NCI-H187 (cell line): ENCODE data around the gene PKP1.

Experiments
- DNase-seq, 2 experiments: peaks; one replicate each; lab custom pipeline; 2025; lab: John Stamatoyannopoulos, UW

PKP1 gene

DNA sequence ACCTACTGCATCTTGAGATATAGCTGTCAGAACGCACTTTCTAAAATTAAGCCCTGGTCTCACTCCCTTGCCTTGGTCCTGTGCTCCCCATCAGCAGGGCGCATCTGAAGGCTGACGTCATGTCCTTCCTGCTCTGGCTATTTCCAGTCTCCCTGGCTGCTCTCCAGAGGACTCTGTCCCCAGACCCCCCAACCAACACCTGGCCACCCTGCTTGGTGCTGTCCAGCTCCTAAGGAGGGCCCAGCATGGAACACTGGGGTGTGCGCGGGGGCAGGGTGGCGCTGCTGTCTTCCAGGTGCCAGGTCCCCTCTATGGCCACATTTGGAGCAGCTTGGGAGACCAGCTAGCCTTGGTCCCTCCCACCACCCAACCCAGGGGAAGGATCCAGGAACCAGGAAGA, 85.9 kb downstream of the PKP1 start:
- no peak for DNase-seq

DNA sequence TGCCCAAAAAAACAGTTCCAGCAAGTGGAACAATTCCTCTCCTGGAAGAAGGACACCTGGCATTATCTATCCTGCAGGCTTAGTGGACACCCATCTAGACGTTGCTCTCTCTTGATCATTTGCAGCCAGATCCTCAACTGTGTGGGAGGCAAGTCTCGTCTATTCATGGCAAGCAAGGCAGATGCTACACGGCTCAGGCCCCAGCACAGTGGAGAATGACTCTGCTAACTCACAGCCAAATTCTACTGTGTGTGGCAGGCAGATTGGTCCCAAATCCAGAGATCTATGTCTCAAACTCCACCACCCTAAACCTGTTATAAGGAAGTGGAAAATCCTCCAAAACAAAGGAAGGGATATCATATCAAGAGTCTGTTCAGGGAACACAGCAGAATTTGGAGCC, 87.2 kb downstream of the PKP1 start:
- DNase-seq: no peak

DNA sequence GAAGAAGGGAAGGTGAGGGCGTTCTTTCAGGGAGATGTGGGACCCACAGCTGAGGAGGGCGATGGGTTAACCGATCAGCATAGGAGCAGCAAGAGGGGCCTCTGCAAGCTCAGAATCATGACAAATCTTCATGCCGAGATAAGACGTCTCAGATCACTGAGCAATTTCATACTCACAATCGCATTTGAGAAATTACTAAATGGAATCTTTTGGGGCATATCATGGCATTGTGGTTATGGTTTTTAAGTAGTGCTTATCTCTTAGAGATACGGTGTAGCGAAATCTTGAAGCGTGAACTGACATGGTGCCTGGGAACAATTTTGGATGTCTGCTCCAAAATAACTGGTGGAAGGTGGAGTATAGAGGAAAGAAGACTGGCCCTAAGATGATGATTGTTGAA, 88.0 kb downstream of the PKP1 start:
- DNase-seq: no peak

DNA sequence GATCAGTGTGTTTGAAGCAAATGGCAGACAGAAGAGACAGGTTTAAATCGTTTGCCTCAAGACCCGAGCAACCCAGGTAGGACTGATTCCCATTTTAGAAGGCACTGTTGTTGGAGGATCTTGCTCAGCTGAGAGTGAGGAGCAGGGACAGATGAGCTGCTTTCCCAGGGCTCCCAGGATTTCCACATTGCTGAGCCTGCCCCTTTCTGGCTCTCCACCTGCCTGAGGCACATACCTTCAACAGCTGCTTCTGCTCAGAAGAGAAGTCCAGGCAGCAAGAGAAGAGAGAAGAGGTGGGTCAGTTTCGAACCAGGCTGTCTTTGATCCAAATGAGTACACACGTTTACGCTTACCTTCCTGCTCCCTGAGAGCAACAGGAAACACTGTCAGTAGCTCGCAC, 88.5 kb downstream of the PKP1 start:
- DNase-seq: no peak

DNA sequence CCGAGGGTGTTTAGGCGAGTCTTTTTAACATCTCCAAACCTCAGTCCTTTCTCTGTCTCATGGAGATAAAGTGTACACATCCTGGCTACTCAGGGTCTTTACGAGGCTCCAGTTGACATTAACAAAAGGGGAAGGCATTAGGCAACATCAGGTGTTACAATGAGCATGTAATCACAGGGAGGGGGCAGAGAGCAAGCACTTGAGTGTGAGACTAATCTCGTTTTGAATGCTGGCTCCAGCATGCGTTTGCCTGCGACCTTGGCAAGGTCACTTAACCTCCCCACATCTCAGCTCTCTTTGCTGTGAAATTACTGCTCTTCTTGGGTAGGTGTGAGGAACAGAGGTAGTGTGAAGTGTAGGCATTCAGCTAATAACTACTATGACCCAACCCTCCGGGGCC, 91.1 kb downstream of the PKP1 start:
- peak in 1 of 2 experiments; percentile 38 for DNase-seq

DNA sequence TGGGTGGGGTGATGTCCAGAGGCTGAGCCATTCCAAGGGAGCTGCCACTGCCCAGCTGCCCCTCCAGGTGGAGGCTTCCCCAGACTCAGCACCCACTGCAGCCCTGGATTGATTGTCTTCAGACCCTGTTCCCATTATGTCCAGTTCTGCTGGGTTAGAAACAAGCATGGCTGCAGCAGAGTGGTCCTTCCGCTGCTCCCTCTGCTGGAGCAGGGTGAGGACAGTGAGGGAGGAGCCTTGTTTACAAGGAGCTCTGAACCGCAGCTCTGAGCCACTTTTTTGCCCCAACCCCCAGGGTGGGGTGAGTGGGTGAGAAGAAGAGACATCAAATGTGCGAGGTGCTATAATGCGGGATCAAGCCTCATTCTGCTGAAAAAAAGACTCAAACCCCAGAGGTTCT, 91.9 kb downstream of the PKP1 start:
- DNase-seq: no peak

DNA sequence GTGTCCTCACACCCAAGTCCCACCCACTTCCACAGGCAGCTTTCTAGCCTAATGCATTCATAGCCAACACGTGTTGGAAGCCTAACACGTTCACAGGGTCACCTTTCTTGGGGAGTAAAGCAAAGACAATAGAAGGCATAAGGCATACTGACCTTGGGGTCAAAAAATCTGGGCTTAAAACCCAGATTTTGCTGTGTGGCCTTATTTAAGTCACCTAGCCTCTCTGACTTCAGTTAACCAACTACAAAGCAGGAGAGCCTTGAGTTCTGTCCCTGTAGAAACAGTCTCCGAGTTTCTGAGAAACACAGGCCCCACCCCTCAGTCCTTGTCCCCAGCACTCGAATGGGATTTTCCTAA, 92.8 kb downstream of the PKP1 start:
- no peak for DNase-seq

DNA sequence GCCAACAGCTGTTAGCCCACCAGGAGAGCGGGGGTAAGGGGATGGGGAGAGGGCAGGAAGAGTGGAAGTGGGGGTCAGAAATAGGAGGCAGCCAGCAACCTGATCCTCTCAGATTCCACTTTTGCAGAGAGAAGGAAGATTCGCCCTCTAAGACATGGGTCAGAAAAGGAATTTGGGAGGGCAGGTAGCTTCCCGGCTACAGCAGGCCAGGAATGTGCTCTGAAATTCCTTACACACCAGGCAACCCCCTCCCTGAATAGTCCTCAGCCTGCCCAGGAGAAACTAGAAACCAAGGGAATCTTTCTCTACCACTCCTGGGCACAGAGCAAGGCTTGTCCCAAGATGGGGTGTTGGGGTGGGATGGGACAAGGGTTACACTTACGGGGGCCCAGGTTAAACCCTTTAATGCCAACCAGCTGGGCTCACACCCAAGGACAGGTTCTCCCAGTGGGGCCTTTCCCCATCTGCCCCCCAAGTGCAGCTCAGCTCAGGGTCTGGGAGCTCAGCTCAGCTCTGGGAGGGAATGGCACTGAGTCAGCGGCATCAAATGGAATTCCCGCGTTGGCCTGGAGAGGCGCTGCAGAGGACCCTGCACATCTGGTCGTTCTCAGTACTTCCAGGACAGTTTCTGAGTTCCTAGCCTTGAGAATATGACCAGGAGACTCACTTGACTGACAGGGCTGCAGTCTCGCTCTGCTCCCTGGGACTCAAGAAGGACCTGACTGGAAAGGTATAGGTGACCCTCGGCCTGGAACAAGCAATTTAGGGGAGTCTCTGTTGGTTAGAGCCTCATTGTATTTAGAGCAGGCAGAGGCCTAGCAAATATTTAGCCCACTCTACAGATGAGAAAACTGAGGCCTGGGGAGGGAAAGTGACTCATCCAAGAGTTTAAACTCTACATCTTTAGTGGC, 93.4 kb downstream of the PKP1 start:
- DNase-seq: no peak

DNA sequence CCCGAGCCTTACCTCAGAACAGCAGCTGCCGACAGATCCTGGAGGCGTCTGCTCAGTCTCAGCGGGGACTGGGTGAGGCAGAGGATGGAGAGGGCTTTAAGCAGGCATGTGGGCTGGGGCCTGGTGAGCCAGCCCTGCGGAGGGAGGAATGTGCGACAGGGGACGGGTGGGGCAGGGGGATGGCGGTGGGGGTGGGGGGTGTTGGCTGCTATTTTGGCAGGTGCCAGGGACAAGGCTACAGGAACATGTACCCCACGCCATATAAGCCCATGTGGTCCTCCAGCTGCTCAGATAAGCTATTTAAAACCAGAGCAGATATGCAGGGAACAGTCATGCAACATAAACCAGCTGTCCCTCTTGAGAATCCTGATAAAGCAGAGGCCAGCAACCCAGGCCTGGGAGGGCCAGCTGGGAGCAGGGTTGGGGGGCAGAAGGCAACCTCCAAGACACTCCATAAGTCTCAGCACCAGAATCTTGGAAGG, 94.3 kb downstream of the PKP1 start, which contains the start of gene TNNT2:
Gene TNNT2, minus strand, starts transcription at position 70 of the 482 bp plus-strand sequence. CDS start 4,426 bp downstream, outside the sequence.
- DNase-seq: no peak

DNA sequence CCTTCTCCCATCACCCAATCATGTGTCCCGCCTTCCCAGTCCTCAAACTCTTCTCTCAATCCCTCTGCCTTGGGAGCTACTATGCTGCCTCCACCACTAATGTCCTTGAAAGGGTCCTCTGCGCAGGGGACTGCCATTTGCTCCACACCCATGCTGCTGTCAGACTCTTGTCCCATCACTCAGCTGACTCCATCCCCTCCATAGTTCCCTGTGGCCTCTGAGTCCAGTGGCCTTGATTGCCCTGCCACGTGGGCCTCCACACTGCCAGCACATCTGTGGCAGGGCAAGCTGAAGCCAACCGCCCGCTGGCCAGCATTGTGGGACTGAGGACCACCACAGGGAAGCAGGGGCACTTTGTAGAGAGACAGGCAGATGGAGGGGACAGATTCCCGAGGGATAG, 95.5 kb downstream of the PKP1 start:
- no peak for DNase-seq

DNA sequence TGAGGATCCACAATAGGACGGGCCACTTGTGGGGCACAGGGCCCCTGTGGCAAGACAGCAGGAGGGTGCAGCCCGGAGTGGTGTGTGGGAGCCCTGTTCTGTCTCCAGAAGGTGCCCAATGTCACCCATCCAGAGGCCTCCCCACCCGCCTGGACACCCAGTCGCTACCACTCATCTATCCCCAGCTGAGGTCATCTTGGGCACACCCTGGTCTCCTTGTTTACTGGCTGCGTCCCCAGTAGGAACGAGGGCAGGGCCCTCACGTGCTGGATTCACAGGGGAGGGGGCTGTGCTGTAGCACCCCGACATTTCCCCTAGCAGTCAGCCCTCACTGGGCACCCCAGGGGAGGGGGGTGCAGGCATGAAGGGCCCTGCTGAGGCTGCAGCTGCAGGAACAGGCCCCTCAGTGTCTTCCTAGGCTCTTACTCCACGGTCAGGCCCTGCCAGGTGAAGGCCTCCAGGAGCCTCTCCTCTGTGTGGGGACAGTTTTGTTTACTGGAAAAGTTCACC, 96.5 kb downstream of the PKP1 start:
- no peak for DNase-seq

DNA sequence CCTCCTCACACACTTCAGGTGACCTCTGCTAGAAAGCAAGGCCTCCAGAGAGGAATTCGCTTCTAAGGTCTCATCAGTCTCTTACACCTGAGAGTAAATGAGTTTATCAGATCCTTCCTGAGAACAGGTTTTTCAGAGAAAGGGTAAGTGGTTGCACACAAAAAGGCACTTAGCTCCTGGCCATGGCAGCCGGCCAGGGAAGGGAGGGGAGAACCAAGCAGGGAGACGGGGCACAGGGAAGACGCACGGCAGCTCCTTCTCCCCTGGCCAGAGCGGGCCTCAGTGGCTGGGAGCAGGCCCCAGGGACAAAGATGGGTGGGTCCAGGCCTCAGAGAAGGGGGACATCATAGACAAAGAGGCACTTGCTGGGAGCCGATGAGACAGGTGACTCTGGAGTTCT, 97.8 kb downstream of the PKP1 start:
- peak; percentile 8 to 48 for DNase-seq
